Measurements from ENCODE around the gene RNF14.

DNA sequence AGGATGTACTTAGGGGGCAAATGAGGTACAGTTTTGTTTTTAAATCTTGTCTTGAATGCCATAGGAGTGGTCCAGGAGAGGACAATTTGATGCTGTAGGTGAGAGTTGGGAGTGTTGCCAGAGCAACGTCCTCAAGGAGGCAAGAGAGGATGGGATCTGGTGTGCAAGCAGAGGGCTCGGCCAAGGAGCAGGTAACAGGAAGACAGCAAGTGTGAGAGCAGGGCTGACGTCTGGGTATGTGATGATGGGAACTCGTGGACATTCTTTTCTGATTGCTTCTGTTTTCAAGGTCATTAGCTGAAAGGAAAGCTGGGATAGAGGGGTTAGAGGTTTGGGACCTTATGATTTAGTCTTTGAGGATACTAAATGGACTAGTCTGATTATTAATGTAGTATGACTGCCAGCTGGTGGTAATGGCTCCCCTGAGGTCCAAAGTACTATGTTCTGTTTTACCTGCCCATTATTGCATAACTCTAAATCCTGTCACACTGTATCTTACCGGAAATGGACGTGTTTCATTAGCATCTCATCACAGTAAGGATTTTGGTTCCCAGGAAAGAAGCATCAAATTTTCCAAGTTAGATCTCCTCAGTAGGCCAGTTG, 28.6 kb downstream of the RNF14 start:
- TF ChIP-seq, protein P1, sequence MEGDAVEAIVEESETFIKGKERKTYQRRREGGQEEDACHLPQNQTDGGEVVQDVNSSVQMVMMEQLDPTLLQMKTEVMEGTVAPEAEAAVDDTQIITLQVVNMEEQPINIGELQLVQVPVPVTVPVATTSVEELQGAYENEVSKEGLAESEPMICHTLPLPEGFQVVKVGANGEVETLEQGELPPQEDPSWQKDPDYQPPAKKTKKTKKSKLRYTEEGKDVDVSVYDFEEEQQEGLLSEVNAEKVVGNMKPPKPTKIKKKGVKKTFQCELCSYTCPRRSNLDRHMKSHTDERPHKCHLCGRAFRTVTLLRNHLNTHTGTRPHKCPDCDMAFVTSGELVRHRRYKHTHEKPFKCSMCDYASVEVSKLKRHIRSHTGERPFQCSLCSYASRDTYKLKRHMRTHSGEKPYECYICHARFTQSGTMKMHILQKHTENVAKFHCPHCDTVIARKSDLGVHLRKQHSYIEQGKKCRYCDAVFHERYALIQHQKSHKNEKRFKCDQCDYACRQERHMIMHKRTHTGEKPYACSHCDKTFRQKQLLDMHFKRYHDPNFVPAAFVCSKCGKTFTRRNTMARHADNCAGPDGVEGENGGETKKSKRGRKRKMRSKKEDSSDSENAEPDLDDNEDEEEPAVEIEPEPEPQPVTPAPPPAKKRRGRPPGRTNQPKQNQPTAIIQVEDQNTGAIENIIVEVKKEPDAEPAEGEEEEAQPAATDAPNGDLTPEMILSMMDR (IDR thresholded peaks at IDR 0.05), result no peak
- TF ChIP-seq EZH2 (IDR thresholded peaks at IDR 0.05; ENCODE audit: borderline replicate concordance, insufficient read depth, low read depth, low read length, poor library complexity, severe bottlenecking), result no peak

All from B cell (primary cell).